Stimulated activated CD8-positive, alpha-beta memory T cell treated with anti-CD3 and anti-CD28 coated beads, Interleukin-12 subunit alpha, Interleukin-12 subunit beta, amount 100 ng/mL, for 1 hour (primary cell): ENCODE data around the gene ERAS.
"Not testable (repeated sequence)": the region's sequence is repeated elsewhere in the genome, so short reads cannot be mapped to it uniquely, and the experiment has no call there.

Experiments used
- DNase-seq: peaks from one replicate; pipeline ENCODE4 v3.0.0-alpha.2; 2020; ENCODE audit warnings: low read depth

The ERAS gene

GRCh38 chrX:48833542-48834138 lies 7.3 kb downstream of the ERAS start:
- no peak for DNase-seq

- DNase-seq: no peak
Measured at GRCh38 chrX:48834383-48834709, 8.0 kb downstream of the ERAS start.

- DNase-seq: no peak
Measured at GRCh38 chrX:48835524-48836329, 9.4 kb downstream of the ERAS start, which contains the start of gene PCSK1N. PCSK1N (minus strand) TSS chrX:48835610; CDS start chrX:48835532, 78 bp downstream.

GRCh38 chrX:48839686-48840085 lies 13.4 kb downstream of the ERAS start:
- no peak for DNase-seq

GRCh38 chrX:48848847-48849246 lies 22.5 kb downstream of the ERAS start:
- no peak for DNase-seq

GRCh38 chrX:48852857-48853256 lies 26.5 kb downstream of the ERAS start:
- no peak for DNase-seq

GRCh38 chrX:48853494-48853893 lies 27.2 kb downstream of the ERAS start:
- DNase-seq: not testable (repeated sequence)

GRCh38 chrX:48854121-48854804 lies 27.9 kb downstream of the ERAS start:
- DNase-seq: not testable (repeated sequence)

- no peak for DNase-seq
Measured at GRCh38 chrX:48854898-48855297, 28.6 kb downstream of the ERAS start.

GRCh38 chrX:48864210-48864609 lies 37.9 kb downstream of the ERAS start:
- DNase-seq: no peak

- DNase-seq: not testable (repeated sequence)
Measured at GRCh38 chrX:48872017-48872416, 45.7 kb downstream of the ERAS start.

- DNase-seq: not testable (repeated sequence)
Measured at GRCh38 chrX:48876944-48877343, 50.6 kb downstream of the ERAS start.
